Nucleus accumbens (tissue), 56 donors: ENCODE results near the gene ATP6V0C.

Experiments used
- DNase-seq, 56 donors: peaks; one replicate each; lab custom pipeline; 2025; lab: John Stamatoyannopoulos, UW

Gene ATP6V0C

GRCh38 chr16:2513405-2514332, at the start of gene ATP6V0C:
TSS of gene ATP6V0C (plus strand) at chr16:2513952. CDS start at chr16:2514104, 152 bp downstream.
- peak in 55 of 56 donors; percentile 31 to 97 (median 89) for DNase-seq

DNA sequence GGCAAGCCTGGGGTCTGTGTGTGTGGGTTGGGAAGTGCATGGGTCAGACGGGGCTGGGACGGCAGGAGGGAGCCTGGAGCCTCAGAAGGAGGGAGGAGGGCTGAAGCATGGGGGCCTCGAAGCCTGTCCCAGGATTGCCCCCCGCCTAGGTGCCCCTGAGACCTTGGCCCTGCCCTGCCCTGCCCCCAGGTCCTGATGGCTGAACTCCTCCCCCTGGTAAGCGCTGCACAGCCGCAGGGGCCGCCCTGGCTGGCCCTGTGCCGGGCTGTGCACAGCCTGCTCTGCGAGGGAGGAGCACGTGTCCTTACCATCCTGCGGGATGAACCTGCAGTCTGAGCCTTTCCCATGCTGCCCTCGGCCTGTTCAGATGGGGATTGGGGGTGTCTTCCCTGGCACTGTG, 49.4 kb upstream of the ATP6V0C start:
- DNase-seq, result no peak

DNA sequence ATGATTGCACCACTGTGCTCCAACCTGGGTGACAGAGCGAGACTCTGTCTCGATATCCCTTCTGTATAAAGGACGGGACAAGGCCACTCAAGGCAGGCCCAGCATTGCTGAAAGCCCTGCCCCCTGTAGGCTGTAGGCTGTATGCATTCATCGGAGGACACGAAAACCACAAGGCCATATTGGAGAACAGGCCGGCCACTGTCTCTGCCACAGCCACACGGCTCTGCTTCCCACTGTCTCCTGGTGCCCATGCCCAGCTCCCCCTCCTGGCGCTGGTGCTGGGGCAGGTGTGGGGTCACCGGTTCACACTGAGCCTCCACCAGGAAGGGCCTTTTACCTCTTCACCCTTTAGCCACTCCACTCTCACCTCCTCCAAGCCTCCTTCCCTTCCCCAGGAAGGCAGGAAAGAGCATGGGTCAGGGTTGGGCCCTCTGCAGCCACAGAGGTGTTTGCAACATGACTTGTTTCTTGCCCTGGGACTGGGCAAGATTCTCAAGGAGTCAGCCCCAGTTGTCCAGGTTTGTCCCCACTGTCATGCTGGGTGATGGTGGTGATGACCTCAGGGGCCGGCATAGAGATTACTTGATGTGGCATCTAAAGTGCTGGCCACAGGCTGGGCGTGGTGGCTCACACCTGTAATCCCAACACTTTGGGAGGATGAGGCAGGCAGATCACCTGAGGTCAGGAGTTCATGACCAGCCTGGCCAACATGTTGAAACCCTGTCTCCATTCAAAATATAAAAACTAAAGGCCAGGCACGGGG, 47.9 kb upstream of the ATP6V0C start:
- DNase-seq, result no peak

DNA sequence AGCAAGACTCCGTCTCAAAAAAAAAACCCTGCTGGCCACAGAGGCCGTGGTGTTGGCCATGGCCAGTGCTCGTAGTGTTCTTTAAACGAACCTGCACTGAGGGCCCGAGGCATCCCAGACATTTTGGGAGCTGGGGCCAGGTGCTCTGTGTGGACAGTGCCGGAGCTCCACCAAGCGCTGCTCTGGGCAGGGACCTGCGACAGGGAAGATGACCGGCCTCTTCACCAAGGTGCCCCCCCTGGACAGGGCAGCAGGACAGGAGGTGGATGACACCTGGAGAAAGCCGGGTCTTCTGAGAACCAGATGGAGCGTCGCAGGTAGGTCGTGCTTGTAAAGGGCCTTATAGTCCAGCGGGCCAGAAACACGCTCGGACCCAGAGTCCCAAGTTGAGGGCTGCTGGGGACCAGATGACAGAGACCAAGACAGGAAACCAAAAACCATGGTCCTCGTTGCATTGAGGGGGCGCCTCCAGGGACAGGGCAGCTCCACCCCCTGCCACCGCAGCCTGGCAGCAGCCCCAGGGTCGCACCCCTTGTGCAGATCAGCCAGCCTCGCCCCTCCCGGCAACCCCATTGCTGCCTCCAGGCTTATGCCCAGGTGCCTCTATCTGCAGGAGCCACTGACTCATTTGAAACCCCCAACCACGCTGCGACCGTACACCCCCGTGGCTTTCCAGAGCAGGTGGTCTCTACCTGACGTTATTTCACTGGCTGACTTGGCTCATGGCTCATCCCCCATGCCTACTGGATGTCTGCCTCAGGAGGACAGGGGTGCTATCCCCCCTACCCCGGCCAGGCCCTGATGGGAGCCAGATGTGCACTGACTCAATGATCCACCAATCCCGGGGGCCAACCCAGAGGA, 46.9 kb upstream of the ATP6V0C start:
- DNase-seq, result no peak

- DNase-seq, result peak in 42 of 56 donors; percentile 10 to 78 (median 52)
Observed at GRCh38 chr16:2467528-2468232, 46.1 kb upstream of the ATP6V0C start.

DNA sequence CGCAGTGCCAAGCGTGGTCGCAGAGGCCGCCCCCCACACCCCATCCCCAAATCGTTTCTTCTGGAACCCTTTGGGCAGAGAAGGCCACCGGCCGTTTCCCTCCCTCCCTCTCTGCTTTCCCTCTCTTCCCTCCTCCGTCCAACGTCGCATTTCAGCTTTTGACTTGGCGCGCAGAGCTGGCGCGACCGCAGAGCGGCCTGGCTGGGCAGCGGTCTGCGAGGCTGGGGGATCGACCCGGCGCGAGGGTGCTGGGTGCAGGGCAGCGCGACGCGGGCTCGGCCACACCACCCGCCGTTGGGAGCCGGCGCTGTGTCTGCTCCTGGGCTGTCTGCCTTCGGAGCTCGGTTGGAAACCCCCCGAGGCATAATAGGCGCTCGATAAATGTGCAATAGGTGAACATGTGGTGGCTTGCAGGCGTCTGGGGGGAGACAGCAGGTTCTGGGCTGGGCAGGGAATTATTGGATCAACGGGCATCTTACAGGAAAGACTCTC, 45.5 kb upstream of the ATP6V0C start:
- DNase-seq, result peak in 5 of 56 donors; percentile 13 to 37 (median 23)

DNA sequence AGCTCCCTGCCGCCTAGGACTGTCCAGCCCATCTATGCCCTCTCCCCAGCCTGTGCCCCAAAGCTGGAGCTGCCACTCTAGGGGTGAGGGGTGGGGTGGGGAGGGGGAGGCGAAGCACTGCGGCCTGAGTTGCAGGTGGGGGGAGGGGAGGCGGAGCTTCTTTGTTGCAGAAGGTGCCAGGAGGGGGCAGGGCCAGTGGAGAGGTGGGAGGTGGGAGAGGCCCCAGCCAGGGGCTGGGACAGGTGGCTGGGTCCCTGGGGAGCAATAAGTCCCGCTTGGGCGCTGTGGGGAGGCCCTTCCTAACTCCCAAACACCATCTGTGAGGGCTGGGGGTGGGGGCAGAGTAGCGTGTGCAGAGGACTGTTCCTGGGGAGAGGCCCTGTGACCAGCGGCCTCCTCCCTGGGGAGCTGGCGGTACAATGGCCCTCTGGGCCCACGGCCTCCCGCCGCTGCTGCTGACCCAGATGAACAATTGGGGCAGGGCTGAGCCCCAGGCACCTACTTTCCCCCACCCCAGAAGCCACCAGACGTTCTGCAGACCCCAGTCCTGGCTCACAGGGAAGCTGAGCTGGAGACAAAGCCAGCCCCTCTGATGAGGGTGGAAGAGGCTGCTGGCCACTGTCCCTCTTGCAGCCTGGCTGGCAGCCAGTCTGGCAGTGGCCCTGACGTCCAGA, 44.9 kb upstream of the ATP6V0C start:
- DNase-seq, result peak in 32 of 56 donors; percentile 21 to 76 (median 48)

GRCh38 chr16:2469399-2470233, 44.1 kb upstream of the ATP6V0C start:
- peak in 2 of 56 donors; percentile 18 to 27 for DNase-seq

DNA sequence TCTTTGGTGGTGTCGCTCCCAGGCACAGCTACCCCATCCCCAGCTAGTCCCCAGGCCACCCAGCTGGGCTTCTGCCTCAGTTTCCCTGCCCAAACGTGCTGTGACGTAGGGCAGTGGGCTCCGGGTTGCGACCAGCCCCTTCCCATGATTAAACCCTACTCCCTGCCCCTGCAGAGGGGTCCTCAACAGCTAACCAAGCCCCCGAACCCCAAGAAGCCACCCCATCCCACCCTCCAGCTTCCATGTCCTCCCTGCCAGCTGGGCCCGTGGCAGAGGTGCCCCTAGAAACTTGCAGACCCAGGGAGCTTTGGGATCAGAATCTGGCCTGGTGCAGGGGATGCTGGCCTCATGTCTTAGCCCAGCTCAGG, 43.5 kb upstream of the ATP6V0C start:
- DNase-seq, result no peak

DNA sequence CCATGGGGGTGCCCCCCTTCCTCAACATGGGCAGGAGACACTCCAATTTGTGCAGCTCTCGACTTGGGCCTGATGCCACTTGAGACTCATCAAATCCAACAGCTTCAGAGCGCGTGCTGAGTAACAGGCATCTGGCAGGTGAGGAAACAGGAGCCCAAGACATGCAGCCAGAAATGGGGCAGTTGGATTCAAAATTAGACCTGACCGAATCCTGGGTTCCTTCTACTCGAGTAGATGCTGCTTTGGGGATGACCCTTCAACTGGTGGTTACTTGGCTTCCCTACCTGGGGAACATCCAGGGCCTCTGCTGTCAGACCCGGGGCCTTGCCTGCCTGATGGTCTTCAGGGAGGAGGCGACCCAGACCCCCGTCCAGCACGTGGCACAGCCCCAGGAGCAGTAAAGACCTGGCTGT, 43.1 kb upstream of the ATP6V0C start:
- peak in 3 of 56 donors; percentile 13 to 62 (median 47) for DNase-seq

GRCh38 chr16:2471016-2471652, 42.6 kb upstream of the ATP6V0C start, which contains the start of gene NTN3:
TSS of gene NTN3 (plus strand) at chr16:2471297. CDS start at chr16:2471702, 405 bp downstream.
- DNase-seq, result peak in 8 of 56 donors; percentile 12 to 80 (median 40)

DNA sequence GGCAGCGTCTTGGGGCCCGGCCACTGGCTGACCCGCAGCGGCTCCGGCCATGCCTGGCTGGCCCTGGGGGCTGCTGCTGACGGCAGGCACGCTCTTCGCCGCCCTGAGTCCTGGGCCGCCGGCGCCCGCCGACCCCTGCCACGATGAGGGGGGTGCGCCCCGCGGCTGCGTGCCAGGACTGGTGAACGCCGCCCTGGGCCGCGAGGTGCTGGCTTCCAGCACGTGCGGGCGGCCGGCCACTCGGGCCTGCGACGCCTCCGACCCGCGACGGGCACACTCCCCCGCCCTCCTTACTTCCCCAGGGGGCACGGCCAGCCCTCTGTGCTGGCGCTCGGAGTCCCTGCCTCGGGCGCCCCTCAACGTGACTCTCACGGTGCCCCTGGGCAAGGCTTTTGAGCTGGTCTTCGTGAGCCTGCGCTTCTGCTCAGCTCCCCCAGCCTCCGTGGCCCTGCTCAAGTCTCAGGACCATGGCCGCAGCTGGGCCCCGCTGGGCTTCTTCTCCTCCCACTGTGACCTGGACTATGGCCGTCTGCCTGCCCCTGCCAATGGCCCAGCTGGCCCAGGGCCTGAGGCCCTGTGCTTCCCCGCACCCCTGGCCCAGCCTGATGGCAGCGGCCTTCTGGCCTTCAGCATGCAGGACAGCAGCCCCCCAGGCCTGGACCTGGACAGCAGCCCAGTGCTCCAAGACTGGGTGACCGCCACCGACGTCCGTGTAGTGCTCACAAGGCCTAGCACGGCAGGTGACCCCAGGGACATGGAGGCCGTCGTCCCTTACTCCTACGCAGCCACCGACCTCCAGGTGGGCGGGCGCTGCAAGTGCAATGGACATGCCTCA, 41.9 kb upstream of the ATP6V0C start:
- peak in 3 of 56 donors; percentile 20 to 31 (median 29) for DNase-seq

GRCh38 chr16:2472488-2472864, 41.3 kb upstream of the ATP6V0C start:
- no peak for DNase-seq

DNA sequence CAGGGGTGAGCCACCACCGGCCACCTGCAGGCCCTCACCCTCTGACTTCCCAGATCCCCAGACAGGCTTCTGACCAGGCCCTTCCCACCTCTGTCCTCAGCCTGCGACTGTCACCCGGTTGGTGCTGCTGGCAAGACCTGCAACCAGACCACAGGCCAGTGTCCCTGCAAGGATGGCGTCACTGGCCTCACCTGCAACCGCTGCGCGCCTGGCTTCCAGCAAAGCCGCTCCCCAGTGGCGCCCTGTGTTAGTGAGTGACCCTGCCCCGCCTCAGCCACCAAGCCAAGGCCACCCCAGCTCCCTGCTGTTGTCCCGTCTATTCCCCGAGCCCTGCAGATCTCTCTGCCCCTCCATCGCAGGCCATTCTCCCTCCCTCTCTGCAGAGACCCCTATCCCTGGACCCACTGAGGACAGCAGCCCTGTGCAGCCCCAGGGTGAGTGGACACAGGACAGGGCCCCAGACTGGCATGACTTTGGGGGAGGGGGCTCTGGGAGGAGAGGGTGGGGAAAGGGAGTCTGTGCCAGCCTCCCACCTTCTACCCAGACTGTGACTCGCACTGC, 40.8 kb upstream of the ATP6V0C start:
- DNase-seq, result no peak

GRCh38 chr16:2473446-2473926, 40.3 kb upstream of the ATP6V0C start:
- peak in 11 of 56 donors; percentile 25 to 67 (median 54) for DNase-seq
